WI38 (cell line): ENCODE data around the gene CLBA1.
A peak's percentile ranks its signal among the peaks of the same experiment; 100 is the strongest.

Source experiments
- H3K4me3 ChIP-seq: 2 replicates; pipeline ENCODE4 v1.5.1; 2011; ENCODE audit warnings: low read depth, mild to moderate bottlenecking, control low read depth, low read length
- CTCF ChIP-seq: IDR thresholded peaks from 2 replicates; pipeline ENCODE4 v1.5.1; 2012; ENCODE audit warnings: low read depth, mild to moderate bottlenecking, control low read depth, low read length

Gene CLBA1

GRCh38 chr14:104986487-104987164 is 1.0 kb downstream of the CLBA1 start:
- peak overlapping the region; percentile 79 for H3K4me3 ChIP-seq
- TF ChIP-seq CTCF: no peak

GRCh38 chr14:104989236-104989950 is 3.8 kb downstream of the CLBA1 start:
- H3K4me3 ChIP-seq: no peak overlapping the region
- TF ChIP-seq CTCF: no peak

GRCh38 chr14:104989951-104990303 is 4.3 kb downstream of the CLBA1 start:
- no peak overlapping the region for H3K4me3 ChIP-seq
- TF ChIP-seq CTCF: no peak

- H3K4me3 ChIP-seq: no peak overlapping the region
- TF ChIP-seq CTCF: no peak
These were observed 6.3 kb downstream of the CLBA1 start for GRCh38 chr14:104991896-104992230.

GRCh38 chr14:104992501-104992900 is 6.9 kb downstream of the CLBA1 start:
- no peak for TF ChIP-seq CTCF
- no peak overlapping the region for H3K4me3 ChIP-seq

GRCh38 chr14:104993306-104993705 is 7.7 kb downstream of the CLBA1 start:
- H3K4me3 ChIP-seq: no peak overlapping the region
- no peak for TF ChIP-seq CTCF

- H3K4me3 ChIP-seq: no peak overlapping the region
- no peak for TF ChIP-seq CTCF
These were observed 8.4 kb downstream of the CLBA1 start for GRCh38 chr14:104993808-104994591.
